PC-3 (cell line): ENCODE results near the gene ARHGEF17. TPM values are rescaled to one million over a fixed set of nuclear protein-coding genes. Genes with fewer than 3 reads are reported as not detected.
A peak's percentile ranks its signal among the peaks of the same experiment; 100 is the strongest.

Experiments used
- ATAC-seq: fragments of 200-7000 bp; cut with Tn5 transposase; 2 replicates; pipeline ENCODE4 v1.9.1; 2020; ENCODE audit warnings: mild to moderate bottlenecking, moderate library complexity
- BruUV-seq: library from RNA; stranded (reverse); fragments of 400-500 nt; replicated peaks from 2 replicates; lab custom pipeline; 2021; lab: Mats Ljungman, UMichigan
- CTCF ChIA-PET: fragments of 300-600 bp; sonication (Branson Sonifier 250); formaldehyde crosslinking; loops from one replicate; lab custom pipeline; 2022; ENCODE audit warnings: antibody characterized with exemption; lab: Charles Lee
- POLR2A ChIA-PET: fragments of 300-600 bp; sonication (Branson Sonifier 250); formaldehyde crosslinking; loops from one replicate; lab custom pipeline; 2022; ENCODE audit warnings: antibody characterized with exemption; ENCODE audit not compliant: unreplicated experiment; lab: Charles Lee
- DNase-seq: peaks from one replicate; pipeline ENCODE4 v3.0.0-alpha.2; 2015
- H2AFZ ChIP-seq: fragments of 300-600 bp; sonication (generic); 2 replicates; pipeline ENCODE4 v1.6.0; 2016; ENCODE audit warnings: antibody characterized with exemption, low read length
- H3F3A ChIP-seq: fragments of 300-600 bp; sonication (generic); one replicate; pipeline ENCODE4 v1.6.0; 2017; ENCODE audit warnings: antibody characterized with exemption, low read length, control low read depth, mild to moderate bottlenecking; ENCODE audit not compliant: unreplicated experiment
- H3K27ac ChIP-seq: fragments of 300-600 bp; sonication (generic); 2 replicates; pipeline ENCODE4 v1.5.1; 2016; ENCODE audit warnings: mild to moderate bottlenecking, low read length
- H3K27me3 ChIP-seq: fragments of 300-600 bp; sonication (generic); 2 replicates; pipeline ENCODE4 v1.6.1; 2016; ENCODE audit warnings: low read length, mixed read lengths
- H3K36me3 ChIP-seq: fragments of 300-600 bp; sonication (generic); 2 replicates; pipeline ENCODE4 v1.6.1; 2016; ENCODE audit warnings: low read depth, mixed run types, low read length, mixed read lengths
- H3K4me1 ChIP-seq: fragments of 300-600 bp; sonication (generic); 2 replicates; pipeline ENCODE4 v1.5.1; 2016; ENCODE audit warnings: low read length; ENCODE audit not compliant: insufficient read depth
- H3K4me2 ChIP-seq: fragments of 300-600 bp; sonication (generic); 2 replicates; pipeline ENCODE4 v1.6.0; 2016; ENCODE audit warnings: low read length
- H3K4me3 ChIP-seq: fragments of 300-600 bp; sonication (generic); 2 replicates; pipeline ENCODE4 v1.5.1; 2016; ENCODE audit warnings: mild to moderate bottlenecking, low read length, mixed read lengths
- H3K79me2 ChIP-seq: fragments of 300-600 bp; sonication (generic); 2 replicates; pipeline ENCODE4 v1.6.1; 2017; ENCODE audit warnings: low read length, mixed read lengths
- H3K9ac ChIP-seq: fragments of 300-600 bp; sonication (generic); 2 replicates; pipeline ENCODE4 v1.6.0; 2016; ENCODE audit warnings: mild to moderate bottlenecking, low read length
- H3K9me2 ChIP-seq: fragments of 300-600 bp; sonication (generic); replicated peaks from 2 replicates; pipeline ENCODE4 v1.6.1; 2016; ENCODE audit warnings: mixed run types, low read length, mixed read lengths
- H3K9me3 ChIP-seq: fragments of 300-600 bp; sonication (generic); 2 replicates; pipeline ENCODE4 v1.6.1; 2016; ENCODE audit warnings: low read length, mixed read lengths
- H4K20me1 ChIP-seq: fragments of 300-600 bp; sonication (generic); 2 replicates; pipeline ENCODE4 v1.6.1; 2016; ENCODE audit warnings: low read length, mixed read lengths
- EZH2 ChIP-seq: fragments of 300-600 bp; sonication (generic); IDR thresholded peaks from one replicate; pipeline ENCODE4 v1.6.1; 2017; ENCODE audit warnings: antibody characterized with exemption, mild to moderate bottlenecking, low read length; ENCODE audit not compliant: unreplicated experiment
- EZH2phosphoT487 ChIP-seq: fragments of 300-600 bp; sonication (generic); IDR thresholded peaks from 2 replicates; pipeline ENCODE4 v1.6.1; 2018; ENCODE audit warnings: mild to moderate bottlenecking, antibody characterized with exemption, low read length, borderline replicate concordance
- intact Hi-C: fragments of 100-400 bp; cut with micrococcal nuclease; formaldehyde crosslinking; loops from 2 replicates; pipeline ENCODE4 v1.9.0; 2023
- total RNA-seq: library from RNA; depleted of rRNA; stranded (reverse); fragments of >200 nt; gene quantifications from 2 replicates; pipeline ENCODE4 v1.2.3, GENCODE V29; 2014
- TF ChIP-seq, protein P1 (sequence below): fragments of 300-600 bp; sonication (generic); conservative IDR thresholded peaks from 2 replicates; pipeline ENCODE4 v1.5.1; 2017; ENCODE audit warnings: antibody characterized with exemption, low read depth, mild to moderate bottlenecking, low read length

ARHGEF17 gene
- total RNA-seq, 1 experiment from 2014 or later: 6.2 TPM

DNA sequence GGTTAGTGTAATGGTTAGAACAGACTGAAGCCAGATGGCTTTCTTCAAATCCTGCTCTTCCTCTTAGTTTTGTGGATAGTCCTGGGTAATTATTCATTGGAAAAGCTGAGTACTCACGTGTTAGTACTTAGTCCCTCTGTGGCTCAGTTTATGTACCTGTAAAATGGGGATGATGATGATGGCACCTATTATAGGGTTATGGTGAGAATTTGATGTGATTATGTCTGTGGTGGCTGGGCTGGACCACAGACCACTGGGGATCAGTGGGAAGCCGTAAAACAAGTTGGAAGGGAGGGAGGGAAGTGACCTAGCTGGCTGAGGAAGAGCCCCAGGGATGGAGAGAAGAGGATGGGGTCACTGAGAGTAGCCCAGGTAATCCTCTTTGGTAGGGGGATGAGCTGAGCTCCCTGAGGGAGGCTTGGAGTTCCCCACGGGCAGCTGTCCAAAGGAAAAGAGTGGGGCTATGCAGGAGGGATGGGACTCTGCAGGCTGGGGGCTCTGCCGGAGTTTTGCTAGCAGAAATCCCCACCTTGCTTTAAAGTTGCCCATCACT is 19.8 kb downstream of the ARHGEF17 start:
- no peak overlapping the region for H3K9ac ChIP-seq
- no peaks in the 10 kb centered on the region for H3K36me3 ChIP-seq
- H3K27me3 ChIP-seq: no peaks in the 10 kb centered on the region
- H3K4me3 ChIP-seq: no peak overlapping the region
- no peak overlapping the region for H2AFZ ChIP-seq
- CTCF ChIA-PET: no interaction called here
- no peaks in the 10 kb centered on the region for H4K20me1 ChIP-seq
- TF ChIP-seq EZH2phosphoT487: no peak
- TF ChIP-seq, protein P1, sequence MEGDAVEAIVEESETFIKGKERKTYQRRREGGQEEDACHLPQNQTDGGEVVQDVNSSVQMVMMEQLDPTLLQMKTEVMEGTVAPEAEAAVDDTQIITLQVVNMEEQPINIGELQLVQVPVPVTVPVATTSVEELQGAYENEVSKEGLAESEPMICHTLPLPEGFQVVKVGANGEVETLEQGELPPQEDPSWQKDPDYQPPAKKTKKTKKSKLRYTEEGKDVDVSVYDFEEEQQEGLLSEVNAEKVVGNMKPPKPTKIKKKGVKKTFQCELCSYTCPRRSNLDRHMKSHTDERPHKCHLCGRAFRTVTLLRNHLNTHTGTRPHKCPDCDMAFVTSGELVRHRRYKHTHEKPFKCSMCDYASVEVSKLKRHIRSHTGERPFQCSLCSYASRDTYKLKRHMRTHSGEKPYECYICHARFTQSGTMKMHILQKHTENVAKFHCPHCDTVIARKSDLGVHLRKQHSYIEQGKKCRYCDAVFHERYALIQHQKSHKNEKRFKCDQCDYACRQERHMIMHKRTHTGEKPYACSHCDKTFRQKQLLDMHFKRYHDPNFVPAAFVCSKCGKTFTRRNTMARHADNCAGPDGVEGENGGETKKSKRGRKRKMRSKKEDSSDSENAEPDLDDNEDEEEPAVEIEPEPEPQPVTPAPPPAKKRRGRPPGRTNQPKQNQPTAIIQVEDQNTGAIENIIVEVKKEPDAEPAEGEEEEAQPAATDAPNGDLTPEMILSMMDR: no peak
- no peak for TF ChIP-seq EZH2
- no peak overlapping the region for H3K27ac ChIP-seq
- H3K79me2 ChIP-seq: no peaks in the 10 kb centered on the region
- BruUV-seq: no TSS peak
- H3K9me3 ChIP-seq: no peaks in the 10 kb centered on the region
- POLR2A ChIA-PET: interaction anchor here (0.5 to 0.6 kb wide), 2 partner anchors 49 to 605 kb away, joined by 3 read pairs; no protein-coding TSS in a partner anchor
- ATAC-seq (no peak), DNase-seq (no peak)
- H3K9me2 ChIP-seq: no peaks in the 10 kb centered on the region
- no peak overlapping the region for H3K4me2 ChIP-seq
- intact Hi-C loops: loop anchor here (1.0 kb wide), 1 partner anchor 21 kb away; no protein-coding TSS in a partner anchor
- no peaks in the 10 kb centered on the region for H3F3A ChIP-seq
- peaks cover 10% of the 10 kb centered on the region; the same call in 1 of the 2 replicates for H3K4me1 ChIP-seq

- intact Hi-C loops: no loop called here
These were observed 22.6 kb downstream of the ARHGEF17 start for GRCh38 chr11:73330569-73331093.

More at GRCh38 chr11:73330569-73331093, 22.6 kb downstream of the ARHGEF17 start:
- H3K79me2 ChIP-seq: no peaks in the 10 kb centered on the region
- POLR2A ChIA-PET: no interaction called here
- peaks cover 23% of the 10 kb centered on the region for H3K4me1 ChIP-seq
- H3K4me3 ChIP-seq: no peak overlapping the region
- BruUV-seq: no TSS peak
- H3K9ac ChIP-seq: no peak overlapping the region
- peak; percentile 37; the same call in 1 of the 2 replicates for ATAC-seq
- no peaks in the 10 kb centered on the region for H3K27me3 ChIP-seq
- H3K4me2 ChIP-seq: no peak overlapping the region
- peak; percentile 26 for DNase-seq
- H2AFZ ChIP-seq: no peak overlapping the region
- no peaks in the 10 kb centered on the region for H4K20me1 ChIP-seq
- CTCF ChIA-PET: interaction anchor here (0.6 to 1.0 kb wide), 2 partner anchors 9 to 23 kb away, joined by 4 to 11 read pairs; no protein-coding TSS in a partner anchor
- H3K27ac ChIP-seq: no peak overlapping the region
- no peaks in the 10 kb centered on the region for H3F3A ChIP-seq
- no peaks in the 10 kb centered on the region for H3K9me3 ChIP-seq
- H3K9me2 ChIP-seq: no peaks in the 10 kb centered on the region
- H3K36me3 ChIP-seq: no peaks in the 10 kb centered on the region
- TF ChIP-seq, protein P1: peak; percentile 33; the same call in 1 of the 2 replicates
- no peak for TF ChIP-seq EZH2
- TF ChIP-seq EZH2phosphoT487: no peak
